Activated CD4-positive, alpha-beta T cell treated with anti-CD3 and anti-CD28 coated beads for 24 hours (primary cell): ENCODE measurements around the gene TRIM65.

Source experiments
- DNase-seq, 2 donors: peaks; one replicate each; pipeline ENCODE4 v3.0.0-alpha.2; 2020; ENCODE audit warnings: low read depth in 2 of 2

Gene TRIM65

DNA sequence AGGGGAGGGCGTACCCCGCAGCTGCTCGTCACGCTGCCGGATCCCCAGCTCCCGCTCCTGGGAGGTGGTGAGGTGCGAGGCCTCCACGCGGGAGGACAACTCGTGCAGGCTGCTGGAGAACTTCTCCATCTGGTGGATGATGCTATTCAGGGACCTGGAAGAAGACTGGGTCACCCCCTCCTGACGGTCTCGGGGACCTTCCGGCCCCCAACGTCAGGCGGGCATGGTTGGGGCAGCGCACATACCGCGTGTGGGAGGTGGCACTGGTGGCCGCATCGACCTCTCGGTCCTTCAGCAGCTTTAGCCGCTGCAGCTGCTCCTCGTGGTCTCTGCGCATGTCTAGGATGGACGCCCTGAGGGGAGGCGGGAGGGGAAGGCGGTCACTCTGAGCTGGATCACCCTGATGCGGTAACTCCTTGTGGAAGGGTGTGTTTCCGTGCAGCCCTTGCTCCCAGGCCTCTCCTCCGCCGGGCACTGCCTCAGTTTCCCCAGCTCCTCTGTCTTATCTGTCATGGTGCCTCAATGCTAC lies 21.2 kb upstream of the TRIM65 start:
- no peak for DNase-seq

DNA sequence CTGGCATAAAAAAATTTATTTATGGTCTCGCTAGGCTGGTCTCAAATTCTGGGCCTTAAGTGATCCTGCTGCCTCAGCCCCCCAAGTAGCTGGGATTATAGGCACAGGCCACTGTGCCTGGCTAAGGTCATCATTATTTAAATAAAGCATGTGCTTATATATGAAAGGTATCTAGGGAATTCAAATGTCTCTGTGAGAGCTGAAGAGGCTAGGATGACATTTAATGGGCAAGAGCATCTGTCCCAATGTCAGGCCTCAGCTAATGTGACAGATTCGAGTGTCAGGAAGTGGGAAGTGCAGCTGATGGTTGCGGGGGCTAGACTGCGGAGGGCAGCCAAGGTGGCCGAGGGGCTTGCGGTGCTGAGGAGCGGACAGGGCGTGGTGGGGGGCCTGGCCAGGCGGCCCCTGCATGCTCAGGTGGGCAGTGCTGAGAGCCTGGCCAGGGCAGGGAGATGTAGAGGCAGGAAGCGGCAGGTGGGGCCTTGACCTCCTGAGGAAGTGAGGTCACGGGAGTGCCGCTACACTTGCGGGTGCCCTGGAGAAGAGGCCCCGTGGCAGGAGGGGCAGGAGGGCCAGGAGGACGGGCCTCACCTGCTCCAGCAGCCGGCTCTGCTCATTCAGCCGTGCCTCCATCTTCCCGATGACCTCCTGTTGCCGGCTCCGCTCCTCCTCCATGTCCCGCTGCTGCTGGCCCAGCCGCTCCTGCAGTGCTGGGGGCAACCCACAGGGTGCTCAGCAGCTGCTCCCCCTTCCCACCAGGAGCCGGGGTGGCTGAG lies 20.6 kb upstream of the TRIM65 start:
- no peak for DNase-seq

- no peak for DNase-seq
Measured at GRCh38 chr17:75915268-75915667, 18.5 kb upstream of the TRIM65 start.

GRCh38 chr17:75914643-75915267 lies 18.0 kb upstream of the TRIM65 start:
- DNase-seq, result no peak

DNA sequence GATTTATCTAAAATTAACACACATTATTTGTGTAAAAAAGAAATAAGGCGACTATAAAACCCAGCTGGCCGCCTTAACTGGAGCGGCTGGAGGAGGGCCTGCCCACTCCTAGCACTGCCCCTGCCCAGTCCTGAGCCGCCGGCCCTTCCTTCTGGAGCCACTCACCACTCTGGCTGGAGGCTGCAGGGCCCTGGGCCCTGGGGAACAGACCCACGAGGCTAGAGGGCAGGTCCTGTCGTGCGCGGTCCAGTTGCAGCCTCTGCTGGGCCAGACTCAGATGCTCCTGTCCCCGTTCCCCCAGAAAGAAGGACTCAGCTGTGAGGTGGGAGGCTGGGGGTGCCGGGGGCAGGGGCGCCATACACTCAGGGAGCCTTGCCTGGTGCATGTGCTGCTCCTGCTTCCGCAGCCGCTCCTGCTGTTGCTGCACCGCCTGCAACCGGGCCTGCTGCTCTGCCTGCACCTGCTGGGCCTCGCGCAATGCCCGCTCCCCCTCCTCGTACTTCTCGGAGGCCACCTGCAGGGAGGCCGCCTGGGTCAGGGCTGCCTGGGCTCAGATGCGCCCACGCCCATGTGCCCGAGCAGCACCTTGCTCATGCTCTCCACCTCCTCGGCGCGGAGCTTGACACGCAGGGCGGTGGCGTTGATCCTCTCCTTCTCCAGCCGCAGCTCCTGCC lies 16.9 kb upstream of the TRIM65 start:
- DNase-seq, result no peak

GRCh38 chr17:75910699-75911098 lies 13.9 kb upstream of the TRIM65 start:
- DNase-seq, result no peak

- no peak for DNase-seq
Measured at GRCh38 chr17:75909812-75910274, 13.1 kb upstream of the TRIM65 start.

GRCh38 chr17:75909051-75909811 lies 12.5 kb upstream of the TRIM65 start:
- no peak for DNase-seq

DNA sequence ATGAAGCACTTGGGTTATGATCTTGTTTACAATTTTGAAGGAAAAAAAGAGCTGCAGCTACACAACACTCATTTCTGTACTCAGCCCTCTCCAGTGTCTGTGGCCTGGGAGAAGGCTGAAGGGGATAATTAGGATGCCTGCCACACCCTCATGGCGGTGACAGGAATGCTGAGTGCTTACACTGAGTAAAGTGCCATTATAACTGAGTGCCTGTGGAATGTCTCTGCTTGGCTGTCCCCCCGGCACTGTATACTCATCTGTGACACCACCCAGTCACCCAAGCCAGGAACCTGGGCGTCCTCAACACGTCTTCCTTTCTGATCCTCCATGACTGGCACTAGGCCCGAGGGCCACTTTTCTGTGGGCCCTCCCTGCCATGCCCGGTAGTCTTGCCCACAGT lies 11.4 kb upstream of the TRIM65 start:
- no peak for DNase-seq

- DNase-seq, result no peak
Measured at GRCh38 chr17:75906143-75906884, 9.6 kb upstream of the TRIM65 start.

DNA sequence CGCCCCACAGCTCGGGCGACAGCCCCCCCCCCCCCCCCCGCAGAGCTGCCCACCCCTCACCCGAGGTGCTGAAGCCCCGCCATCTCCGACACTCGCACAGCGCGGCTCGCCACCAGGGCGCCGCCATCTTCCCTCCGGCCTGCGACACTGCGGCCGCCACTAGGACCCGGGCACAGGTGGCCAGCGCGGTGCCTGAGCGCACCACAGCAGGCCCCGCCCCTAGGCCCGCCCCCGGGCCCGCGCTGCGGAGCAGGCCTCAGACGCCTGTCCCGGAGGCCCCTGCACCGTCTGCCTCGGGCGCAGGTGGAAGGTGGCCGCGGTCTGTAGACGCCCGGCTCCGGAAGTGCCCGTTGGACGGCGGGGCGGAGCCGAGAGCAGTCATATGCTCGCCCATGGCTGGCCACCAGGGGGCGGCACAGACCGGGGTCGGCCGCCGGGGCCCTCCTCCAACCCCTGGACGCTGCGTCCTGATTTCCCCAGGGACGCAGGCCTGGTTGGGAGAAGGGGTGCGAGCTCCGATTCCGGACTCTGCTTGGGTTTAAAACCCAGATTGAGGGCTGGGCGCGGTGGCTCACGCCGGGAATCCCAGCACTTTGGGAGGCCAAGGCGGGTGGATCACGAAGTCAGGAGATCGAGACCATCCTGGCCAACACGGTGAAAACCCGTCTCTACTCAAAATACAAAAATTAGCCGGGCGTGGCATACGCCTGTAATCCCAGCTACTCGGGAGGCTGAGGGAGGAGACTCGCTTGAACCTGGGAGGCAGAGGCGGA lies 8.2 kb upstream of the TRIM65 start, which contains the start of gene MRPL38:
Gene MRPL38, minus strand, starts transcription at position 136 of the 773 bp plus-strand sequence. Its CDS starts 9 bp downstream, at position 127.
- peak; percentile 91 to 92 for DNase-seq

GRCh38 chr17:75902406-75902805 lies 5.7 kb upstream of the TRIM65 start:
- DNase-seq, result no peak

DNA sequence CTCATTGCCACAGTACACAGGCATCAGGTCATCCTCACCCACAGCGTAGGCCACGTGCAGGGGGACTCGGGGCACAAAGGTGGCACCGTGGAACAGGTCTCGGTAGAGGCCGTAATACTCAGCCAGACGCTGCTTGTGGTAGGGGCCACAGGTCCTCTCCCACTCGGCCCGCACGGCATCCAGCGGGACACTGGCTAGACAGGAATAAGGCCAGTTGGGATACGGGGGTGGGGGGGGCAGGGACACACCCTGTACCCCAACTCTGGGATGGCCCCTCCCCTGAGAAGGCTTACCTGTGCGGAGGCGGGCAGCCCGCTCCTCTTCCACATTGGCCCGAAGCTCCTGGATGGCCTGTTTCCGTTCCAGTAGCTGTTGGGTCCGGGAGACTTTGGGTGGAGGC lies 5.0 kb upstream of the TRIM65 start:
- DNase-seq, result no peak

DNA sequence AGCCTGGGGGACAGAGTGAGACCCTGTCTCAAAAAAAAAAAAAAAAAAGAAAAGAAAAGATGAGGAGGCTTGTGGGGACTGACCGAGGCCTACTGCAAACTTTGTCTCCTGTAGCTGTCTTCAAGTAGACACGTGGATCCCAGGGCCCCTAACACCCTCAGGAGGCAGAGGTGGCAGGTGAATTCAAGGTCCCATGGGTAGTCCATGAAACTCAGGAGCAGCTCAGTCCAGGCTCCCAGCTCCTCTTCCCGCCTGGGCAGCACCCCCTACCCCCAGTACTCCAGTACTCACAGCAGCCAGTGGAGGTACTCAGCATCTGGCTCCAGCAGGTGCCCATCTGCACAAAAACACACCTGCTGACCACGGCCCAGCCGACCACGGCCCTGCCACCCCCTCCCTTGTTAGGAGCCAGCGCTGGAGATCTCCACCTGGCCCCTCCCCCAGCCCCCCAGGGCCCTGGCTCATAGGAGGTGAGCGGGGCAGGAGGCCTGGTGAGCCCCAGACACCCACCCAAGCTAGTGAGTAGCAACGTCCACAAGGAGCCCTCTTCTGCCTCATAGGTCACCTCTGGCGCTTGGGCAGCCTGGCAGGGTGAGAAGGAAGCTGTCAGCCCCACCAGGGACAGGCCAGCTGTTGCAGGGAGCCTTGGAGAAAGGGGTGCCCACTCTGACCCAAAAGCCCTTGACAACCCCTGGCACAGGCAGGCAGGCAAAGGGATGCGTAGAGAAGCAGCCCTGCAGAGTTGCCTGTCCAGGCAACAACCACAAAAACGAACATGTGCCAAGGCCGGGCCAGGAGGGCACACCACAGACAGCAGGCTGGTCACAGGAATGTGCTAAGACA lies 4.2 kb upstream of the TRIM65 start:
- DNase-seq, result no peak

- no peak for DNase-seq
Measured at GRCh38 chr17:75899767-75900468, 3.2 kb upstream of the TRIM65 start.

- DNase-seq, result no peak
Measured at GRCh38 chr17:75899353-75899752, 2.6 kb upstream of the TRIM65 start.

DNA sequence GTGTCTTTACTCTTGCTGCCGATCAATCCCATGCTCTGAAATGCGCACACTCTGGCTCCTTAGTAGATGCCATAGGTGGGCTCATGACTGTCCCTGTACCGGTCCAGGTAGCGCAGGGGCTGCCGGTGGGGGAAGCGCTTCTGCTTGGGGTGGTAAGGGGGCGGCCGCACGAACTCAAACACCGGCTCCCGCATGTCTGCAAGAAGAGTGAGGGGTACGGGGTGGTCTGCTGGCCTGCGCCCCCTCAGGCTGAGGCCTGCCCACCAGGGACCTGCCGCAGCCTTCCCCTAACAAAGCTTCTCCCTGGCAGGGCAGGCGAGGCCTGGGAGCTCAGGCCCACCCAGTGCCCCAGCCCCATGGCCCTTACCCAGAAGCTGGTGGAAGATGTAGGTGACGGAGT lies 2.0 kb upstream of the TRIM65 start:
- no peak for DNase-seq

DNA sequence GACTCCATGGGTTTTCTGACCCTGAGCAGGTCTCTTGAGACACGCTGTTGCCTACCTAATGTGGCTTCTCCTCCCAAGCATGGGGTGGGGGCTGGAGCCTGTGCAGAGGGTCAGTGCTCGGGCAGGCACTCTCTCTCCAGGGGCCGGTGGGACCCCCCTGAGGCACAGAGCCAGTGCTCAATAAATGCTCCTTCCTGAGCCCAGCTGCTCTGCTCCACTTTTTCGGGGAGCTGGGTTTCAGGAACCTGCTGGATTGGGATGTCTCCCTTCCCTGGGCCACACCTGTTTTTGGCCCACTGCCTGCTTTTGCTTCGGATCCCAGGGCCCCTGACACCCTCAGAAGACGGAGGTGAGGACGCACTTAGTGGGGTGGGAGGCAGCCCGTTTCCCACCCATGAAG lies 1.3 kb upstream of the TRIM65 start:
- DNase-seq, result no peak
